ENCODE data around the gene DNM3.

- TF ChIP-seq POLR2A (conservative IDR thresholded peaks at IDR 0.05): no peak
- no peak for TF ChIP-seq MTA1 (IDR thresholded peaks at IDR 0.05; ENCODE audit: borderline replicate concordance)
- no peak for TF ChIP-seq ELK1 (CRISPR knock-in tag; IDR thresholded peaks at IDR 0.05)
- TF ChIP-seq LEF1 (IDR thresholded peaks at IDR 0.05): no peak
- TF ChIP-seq ELF1 (tag; IDR thresholded peaks at IDR 0.05): no peak
These were observed 44.7 kb upstream of the DNM3 start for GRCh38 chr1:171796592-171796991.
